Measurements from ENCODE around the gene MAML1. TPM values are rescaled to one million over a fixed set of nuclear protein-coding genes. Genes with fewer than 3 reads are reported as not detected.

Gene MAML1
- polyA plus RNA-seq, 1 of the 3 experiments (the other 2 are of a cell fraction): 8.1 TPM

DNA sequence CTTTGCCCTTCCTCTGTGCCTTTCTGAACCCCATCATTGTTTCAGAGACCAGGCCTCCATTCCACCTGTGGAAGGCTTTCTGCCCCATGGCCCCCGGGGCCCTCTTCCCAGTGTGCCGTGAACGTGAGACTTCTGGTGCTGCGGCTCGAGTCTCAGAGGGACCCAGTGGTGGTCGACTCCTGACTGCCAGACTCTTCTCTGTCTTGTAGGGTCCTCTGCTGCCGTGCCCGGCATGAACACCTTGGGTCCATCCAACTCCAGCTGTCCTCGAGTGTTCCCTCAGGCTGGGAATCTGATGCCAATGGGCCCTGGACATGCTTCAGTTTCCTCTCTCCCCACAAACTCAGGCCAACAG, 41.0 kb downstream of the MAML1 start:
- H3K27ac ChIP-seq (ENCODE audit: low read depth in 2 of 2, low read length in 1 of 2): no peak overlapping the region
- H4K20me1 ChIP-seq (ENCODE audit: insufficient read depth): no peaks in the 10 kb centered on the region; the same call in 1 of the 2 replicates
- peaks cover 35% of the 10 kb centered on the region for H3K79me2 ChIP-seq (ENCODE audit: insufficient read depth)
- H3F3A ChIP-seq (replicated peaks; ENCODE audit: insufficient read depth): no peaks in the 10 kb centered on the region
- no peak overlapping the region for H3K4me2 ChIP-seq
- no peak overlapping the region for H2AFZ ChIP-seq (ENCODE audit: low read depth)
- H3K9ac ChIP-seq: no peak overlapping the region
- DNase-seq: no peak
- WGBS (ENCODE audit: low lambda C conversion rate): 84% methylated on average over 9 of the region's 9 CpGs
- H3K9me2 ChIP-seq: no peaks in the 10 kb centered on the region
- H3K4me3 ChIP-seq (ENCODE audit: low read depth in 2 of 2, low read length in 1 of 2): no peak overlapping the region
- TF ChIP-seq, protein P1, sequence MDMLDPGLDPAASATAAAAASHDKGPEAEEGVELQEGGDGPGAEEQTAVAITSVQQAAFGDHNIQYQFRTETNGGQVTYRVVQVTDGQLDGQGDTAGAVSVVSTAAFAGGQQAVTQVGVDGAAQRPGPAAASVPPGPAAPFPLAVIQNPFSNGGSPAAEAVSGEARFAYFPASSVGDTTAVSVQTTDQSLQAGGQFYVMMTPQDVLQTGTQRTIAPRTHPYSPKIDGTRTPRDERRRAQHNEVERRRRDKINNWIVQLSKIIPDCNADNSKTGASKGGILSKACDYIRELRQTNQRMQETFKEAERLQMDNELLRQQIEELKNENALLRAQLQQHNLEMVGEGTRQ (IDR thresholded peaks at IDR 0.05; ENCODE audit: borderline replicate concordance, low read depth, low read length): no peak
- TF ChIP-seq MEF2A (IDR thresholded peaks at IDR 0.05; ENCODE audit: borderline replicate concordance, low read depth): no peak
- TF ChIP-seq, protein P2, sequence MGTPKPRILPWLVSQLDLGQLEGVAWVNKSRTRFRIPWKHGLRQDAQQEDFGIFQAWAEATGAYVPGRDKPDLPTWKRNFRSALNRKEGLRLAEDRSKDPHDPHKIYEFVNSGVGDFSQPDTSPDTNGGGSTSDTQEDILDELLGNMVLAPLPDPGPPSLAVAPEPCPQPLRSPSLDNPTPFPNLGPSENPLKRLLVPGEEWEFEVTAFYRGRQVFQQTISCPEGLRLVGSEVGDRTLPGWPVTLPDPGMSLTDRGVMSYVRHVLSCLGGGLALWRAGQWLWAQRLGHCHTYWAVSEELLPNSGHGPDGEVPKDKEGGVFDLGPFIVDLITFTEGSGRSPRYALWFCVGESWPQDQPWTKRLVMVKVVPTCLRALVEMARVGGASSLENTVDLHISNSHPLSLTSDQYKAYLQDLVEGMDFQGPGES (IDR thresholded peaks at IDR 0.05; ENCODE audit: low read depth, low read length): no peak
- no peak for TF ChIP-seq TCF12 (IDR thresholded peaks at IDR 0.05)
- no peak for TF ChIP-seq TAF1 (IDR thresholded peaks at IDR 0.05; ENCODE audit: borderline replicate concordance, low read depth, low read length)
- TF ChIP-seq, protein P3, sequence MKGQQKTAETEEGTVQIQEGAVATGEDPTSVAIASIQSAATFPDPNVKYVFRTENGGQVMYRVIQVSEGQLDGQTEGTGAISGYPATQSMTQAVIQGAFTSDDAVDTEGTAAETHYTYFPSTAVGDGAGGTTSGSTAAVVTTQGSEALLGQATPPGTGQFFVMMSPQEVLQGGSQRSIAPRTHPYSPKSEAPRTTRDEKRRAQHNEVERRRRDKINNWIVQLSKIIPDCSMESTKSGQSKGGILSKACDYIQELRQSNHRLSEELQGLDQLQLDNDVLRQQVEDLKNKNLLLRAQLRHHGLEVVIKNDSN (IDR thresholded peaks at IDR 0.05; ENCODE audit: borderline replicate concordance, low read depth): no peak
- TF ChIP-seq, protein P4, sequence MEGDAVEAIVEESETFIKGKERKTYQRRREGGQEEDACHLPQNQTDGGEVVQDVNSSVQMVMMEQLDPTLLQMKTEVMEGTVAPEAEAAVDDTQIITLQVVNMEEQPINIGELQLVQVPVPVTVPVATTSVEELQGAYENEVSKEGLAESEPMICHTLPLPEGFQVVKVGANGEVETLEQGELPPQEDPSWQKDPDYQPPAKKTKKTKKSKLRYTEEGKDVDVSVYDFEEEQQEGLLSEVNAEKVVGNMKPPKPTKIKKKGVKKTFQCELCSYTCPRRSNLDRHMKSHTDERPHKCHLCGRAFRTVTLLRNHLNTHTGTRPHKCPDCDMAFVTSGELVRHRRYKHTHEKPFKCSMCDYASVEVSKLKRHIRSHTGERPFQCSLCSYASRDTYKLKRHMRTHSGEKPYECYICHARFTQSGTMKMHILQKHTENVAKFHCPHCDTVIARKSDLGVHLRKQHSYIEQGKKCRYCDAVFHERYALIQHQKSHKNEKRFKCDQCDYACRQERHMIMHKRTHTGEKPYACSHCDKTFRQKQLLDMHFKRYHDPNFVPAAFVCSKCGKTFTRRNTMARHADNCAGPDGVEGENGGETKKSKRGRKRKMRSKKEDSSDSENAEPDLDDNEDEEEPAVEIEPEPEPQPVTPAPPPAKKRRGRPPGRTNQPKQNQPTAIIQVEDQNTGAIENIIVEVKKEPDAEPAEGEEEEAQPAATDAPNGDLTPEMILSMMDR (IDR thresholded peaks at IDR 0.05): no peak
- TF ChIP-seq, protein P5, sequence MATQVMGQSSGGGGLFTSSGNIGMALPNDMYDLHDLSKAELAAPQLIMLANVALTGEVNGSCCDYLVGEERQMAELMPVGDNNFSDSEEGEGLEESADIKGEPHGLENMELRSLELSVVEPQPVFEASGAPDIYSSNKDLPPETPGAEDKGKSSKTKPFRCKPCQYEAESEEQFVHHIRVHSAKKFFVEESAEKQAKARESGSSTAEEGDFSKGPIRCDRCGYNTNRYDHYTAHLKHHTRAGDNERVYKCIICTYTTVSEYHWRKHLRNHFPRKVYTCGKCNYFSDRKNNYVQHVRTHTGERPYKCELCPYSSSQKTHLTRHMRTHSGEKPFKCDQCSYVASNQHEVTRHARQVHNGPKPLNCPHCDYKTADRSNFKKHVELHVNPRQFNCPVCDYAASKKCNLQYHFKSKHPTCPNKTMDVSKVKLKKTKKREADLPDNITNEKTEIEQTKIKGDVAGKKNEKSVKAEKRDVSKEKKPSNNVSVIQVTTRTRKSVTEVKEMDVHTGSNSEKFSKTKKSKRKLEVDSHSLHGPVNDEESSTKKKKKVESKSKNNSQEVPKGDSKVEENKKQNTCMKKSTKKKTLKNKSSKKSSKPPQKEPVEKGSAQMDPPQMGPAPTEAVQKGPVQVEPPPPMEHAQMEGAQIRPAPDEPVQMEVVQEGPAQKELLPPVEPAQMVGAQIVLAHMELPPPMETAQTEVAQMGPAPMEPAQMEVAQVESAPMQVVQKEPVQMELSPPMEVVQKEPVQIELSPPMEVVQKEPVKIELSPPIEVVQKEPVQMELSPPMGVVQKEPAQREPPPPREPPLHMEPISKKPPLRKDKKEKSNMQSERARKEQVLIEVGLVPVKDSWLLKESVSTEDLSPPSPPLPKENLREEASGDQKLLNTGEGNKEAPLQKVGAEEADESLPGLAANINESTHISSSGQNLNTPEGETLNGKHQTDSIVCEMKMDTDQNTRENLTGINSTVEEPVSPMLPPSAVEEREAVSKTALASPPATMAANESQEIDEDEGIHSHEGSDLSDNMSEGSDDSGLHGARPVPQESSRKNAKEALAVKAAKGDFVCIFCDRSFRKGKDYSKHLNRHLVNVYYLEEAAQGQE (IDR thresholded peaks at IDR 0.05; ENCODE audit: low read depth, low read length): no peak
- TF ChIP-seq EP300 (IDR thresholded peaks at IDR 0.05; ENCODE audit: borderline replicate concordance in 1 of 2, low read depth in 1 of 2, low read length in 1 of 2): no peak
- TF ChIP-seq NFIC (IDR thresholded peaks at IDR 0.05; ENCODE audit: borderline replicate concordance): no peak
- TF ChIP-seq SIN3A (IDR thresholded peaks at IDR 0.05; ENCODE audit: borderline replicate concordance, low read depth, low read length): no peak
- no peak for TF ChIP-seq CHD2 (IDR thresholded peaks at IDR 0.05; ENCODE audit: low read length, partially characterized antibody)
- no peak for TF ChIP-seq RFX5 (IDR thresholded peaks at IDR 0.05; ENCODE audit: low read length)
- TF ChIP-seq FOSL2 (IDR thresholded peaks at IDR 0.05; ENCODE audit: borderline replicate concordance, low read depth): no peak
- no peak for TF ChIP-seq NRF1 (IDR thresholded peaks at IDR 0.05; ENCODE audit: low read depth, low read length)
- ChIA-PET POLR2A (no interaction called here), CTCF (interaction anchor here (2.7 kb wide), 1 partner anchor 11 kb away, joined by 21 read pairs; no protein-coding TSS in a partner anchor)
- H3K4me1 ChIP-seq (ENCODE audit: control insufficient read depth in 1 of 2, insufficient read depth in 2 of 2, low read depth in 1 of 2, low read length in 1 of 2): no peaks in the 10 kb centered on the region
- H3K27me3 ChIP-seq (ENCODE audit: insufficient read depth): no peaks in the 10 kb centered on the region
- H3K36me3 ChIP-seq (replicated peaks in 1 of 2; ENCODE audit: control insufficient read depth in 1 of 2, insufficient read depth in 2 of 2, low read length in 1 of 2): peaks cover 49 to 78% of the 10 kb centered on the region in 2 experiments
- H3K9me3 ChIP-seq: no peaks in the 10 kb centered on the region

Measured in SK-N-SH (cell line).